ENCODE results near the gene TBC1D32.
"Not testable (repeated sequence)": the region's sequence is repeated elsewhere in the genome, so short reads cannot be mapped to it uniquely, and the experiment has no call there.

Gene TBC1D32, protein sequence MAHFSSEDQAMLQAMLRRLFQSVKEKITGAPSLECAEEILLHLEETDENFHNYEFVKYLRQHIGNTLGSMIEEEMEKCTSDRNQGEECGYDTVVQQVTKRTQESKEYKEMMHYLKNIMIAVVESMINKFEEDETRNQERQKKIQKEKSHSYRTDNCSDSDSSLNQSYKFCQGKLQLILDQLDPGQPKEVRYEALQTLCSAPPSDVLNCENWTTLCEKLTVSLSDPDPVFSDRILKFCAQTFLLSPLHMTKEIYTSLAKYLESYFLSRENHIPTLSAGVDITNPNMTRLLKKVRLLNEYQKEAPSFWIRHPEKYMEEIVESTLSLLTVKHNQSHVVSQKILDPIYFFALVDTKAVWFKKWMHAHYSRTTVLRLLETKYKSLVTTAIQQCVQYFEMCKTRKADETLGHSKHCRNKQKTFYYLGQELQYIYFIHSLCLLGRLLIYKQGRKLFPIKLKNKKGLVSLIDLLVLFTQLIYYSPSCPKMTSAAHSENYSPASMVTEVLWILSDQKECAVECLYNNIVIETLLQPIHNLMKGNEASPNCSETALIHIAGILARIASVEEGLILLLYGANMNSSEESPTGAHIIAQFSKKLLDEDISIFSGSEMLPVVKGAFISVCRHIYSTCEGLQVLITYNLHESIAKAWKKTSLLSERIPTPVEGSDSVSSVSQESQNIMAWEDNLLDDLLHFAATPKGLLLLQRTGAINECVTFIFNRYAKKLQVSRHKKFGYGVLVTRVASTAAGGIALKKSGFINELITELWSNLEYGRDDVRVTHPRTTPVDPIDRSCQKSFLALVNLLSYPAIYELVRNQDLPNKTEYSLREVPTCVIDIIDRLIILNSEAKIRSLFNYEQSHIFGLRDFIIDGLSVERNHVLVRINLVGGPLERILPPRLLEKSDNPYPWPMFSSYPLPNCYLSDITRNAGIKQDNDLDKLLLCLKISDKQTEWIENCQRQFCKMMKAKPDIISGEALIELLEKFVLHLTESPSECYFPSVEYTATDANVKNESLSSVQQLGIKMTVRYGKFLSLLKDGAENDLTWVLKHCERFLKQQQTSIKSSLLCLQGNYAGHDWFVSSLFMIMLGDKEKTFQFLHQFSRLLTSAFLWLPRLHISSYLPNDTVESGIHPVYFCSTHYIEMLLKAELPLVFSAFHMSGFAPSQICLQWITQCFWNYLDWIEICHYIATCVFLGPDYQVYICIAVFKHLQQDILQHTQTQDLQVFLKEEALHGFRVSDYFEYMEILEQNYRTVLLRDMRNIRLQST

DNA sequence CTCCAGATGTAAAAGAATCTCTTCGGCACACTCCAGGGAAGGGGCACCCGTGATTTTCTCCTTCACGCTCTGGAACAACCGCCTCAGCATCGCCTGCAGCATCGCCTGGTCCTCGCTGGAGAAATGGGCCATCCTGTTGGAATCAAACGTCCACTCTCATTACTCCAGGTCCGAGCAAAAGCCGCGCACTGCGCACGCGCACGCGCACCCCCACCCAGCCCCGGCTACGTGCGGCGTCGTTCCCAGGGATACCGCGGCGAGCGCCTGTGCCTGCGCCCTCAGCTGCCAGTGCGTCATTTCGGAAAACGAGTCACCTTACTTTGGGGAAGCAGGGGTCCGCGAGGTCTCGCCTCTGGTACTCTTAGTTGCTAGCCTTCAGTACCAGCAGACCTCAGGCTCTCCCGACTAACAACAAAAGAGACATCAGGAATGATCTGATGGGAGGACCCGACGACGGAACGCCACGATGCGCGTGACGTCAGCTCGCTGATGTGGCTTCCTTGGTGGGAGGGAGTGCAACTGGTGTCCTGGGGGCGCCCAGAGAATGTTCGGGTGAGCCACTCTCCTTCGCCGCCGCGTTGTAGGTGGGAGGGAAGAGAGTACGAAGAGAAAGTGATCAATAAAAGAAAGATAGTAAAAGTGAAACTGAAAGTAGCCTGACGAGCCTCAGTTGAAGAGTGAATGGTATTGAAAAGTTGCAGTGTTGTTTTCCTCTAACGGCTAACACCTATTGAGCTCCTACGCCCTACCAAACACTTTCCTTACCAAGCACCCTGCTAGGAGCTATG is at the start of gene TBC1D32:
TBC1D32 (minus strand) TSS at position 182 of the 788 bp plus-strand sequence; CDS start at position 132, 50 bp downstream.
- DNase-seq (ENCODE audit: low read depth), result peak; percentile 82

DNA sequence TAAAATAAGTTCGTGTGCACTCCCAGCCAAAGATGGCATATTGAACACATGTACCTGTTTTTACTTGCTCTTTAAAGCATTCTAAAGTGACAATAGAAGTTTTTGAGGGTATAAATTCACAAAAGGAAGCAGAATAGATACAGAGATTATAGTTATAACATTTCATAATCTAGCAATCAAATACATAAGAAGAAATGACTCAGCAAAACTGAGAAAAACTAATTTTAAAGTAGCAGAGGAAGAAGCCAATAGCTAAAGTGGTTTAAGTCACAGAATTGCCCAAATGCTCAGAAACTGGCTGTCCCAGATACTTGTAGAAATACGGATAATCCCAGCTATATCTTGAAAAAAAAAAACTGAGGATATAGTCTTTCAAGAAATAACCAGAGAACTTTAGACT is 49.2 kb upstream of the TBC1D32 start:
- DNase-seq (ENCODE audit: low read depth), result no peak

DNA sequence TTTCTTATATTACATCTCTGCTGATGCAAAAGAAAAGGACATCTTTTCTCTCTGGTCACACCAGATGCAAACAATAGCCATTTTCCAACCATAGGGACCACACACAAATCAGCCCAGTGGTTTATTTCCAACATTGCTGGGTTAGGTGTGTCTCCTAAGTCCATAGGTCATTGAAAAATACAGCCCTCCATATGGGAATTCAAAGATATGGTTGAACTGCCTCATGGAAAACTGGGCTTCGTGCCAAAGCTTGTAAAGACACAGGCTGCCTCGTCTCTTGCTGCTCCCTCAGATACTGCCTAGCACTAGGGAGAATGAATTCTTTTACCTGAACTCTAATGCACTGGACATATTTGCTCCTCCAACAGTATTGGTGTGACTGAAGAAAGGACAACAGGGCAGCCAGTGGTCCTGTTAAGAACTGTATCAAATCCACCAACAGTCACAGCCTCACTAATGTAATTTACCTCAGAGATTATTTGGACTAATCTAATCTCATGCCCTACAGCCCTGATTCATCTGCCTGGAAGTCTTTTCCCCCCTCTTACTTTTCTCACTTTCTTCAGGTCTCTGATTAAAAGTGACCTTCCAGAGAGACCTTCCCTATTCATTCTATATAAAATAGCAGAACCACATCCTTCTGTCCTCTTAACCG is 48.3 kb upstream of the TBC1D32 start:
- no peak for DNase-seq (ENCODE audit: low read depth)

DNA sequence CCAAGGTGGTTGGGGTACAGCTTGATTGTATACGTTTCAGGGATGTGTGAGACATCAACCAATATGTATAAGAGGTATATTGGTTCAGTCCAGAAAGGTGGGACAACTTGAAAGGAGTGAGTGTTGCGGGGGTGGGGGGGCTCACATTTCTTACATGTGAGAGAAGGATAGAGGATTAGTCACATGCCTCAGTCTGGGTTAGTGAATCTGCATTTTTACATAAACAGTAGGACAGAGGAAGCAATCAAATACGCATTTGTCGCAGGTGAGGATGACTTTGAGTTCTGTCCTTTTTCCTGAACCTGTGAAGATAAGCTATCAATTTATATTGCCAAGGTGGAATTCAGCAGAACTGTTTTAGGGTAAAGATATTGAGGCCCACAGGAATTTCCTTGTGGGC is 42.1 kb upstream of the TBC1D32 start:
- DNase-seq (ENCODE audit: low read depth), result no peak

DNA sequence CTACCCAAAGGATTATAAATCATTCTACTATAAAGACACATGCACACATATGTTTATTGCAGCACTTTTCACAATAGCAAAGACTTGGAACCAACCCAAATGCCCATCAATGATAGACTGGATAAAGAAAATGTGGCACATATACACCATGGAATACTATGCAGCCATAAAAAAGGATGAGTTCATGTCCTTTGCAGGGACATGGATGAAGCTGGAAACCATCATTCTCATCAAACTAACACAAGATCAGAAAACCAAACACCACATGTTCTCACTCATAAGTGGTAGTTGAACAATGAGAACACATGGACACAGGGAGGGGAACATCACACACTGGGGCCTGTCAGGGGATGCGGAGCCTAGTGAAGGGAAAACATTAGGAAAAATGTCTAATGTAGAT is 39.9 kb upstream of the TBC1D32 start:
- not testable (repeated sequence) for DNase-seq (ENCODE audit: low read depth)

DNA sequence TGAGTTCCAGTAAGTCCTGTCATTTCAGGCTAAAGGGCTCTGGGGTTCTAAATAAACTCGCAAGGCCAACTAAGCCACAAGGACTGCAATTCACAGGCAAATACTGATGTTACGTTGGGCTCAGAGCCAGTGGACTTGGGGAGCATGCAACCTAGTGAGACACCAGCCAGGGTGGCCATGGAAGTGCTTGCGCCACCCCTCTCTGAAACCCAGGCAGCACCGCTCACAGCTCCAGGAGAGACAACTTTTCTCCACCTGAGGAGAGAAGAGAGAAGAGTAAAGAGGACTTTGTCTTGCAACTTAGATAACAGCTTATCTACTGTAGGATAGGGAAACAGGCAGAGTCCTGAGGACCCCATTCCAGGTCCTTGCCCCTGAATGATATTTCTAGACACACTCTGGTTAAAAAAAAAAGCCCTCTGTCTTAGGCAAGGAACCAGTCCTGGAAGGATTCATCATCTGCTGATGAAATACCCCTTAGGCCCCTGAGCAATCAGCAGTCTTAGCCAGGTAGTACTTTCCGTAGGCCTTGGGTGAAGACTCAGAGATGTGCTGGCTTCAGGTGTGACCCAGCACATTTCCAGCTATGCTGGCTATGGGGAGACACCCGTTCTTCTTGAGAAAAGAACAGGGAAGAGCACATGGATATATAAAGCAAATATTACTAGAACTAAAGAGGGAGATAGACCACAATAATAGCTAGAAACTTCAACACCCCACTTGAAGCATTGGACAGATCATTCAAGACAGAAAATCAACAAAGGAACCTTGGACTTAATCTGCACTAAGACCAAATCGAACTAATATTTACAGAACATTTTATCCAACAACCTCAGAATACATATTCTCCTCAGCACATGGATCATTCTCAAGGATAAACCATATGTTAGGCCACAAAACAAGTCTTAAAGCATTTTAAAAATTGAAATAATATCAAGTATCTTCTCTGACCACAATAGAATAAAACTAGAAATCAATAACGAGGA is 31.5 kb upstream of the TBC1D32 start:
- no peak for DNase-seq (ENCODE audit: low read depth)

DNA sequence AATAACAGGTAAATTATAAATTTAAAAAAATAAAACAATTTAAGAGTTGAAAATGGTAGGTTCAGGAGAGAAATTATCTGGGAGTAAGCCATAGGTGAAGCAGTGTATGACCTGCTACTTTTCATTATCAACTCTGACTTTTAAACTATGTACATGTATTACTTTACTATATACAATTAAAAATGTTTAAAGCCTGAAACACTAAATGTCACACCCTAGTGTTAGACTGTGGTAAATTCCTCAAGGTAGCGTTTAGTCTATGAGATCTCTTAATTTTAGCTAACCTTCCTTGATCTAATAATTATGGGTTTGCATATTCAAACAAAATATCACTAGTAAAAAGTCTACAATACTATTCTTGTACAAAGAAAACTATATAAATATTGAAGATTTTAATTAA is 22.3 kb upstream of the TBC1D32 start:
- DNase-seq (ENCODE audit: low read depth), result no peak

DNA sequence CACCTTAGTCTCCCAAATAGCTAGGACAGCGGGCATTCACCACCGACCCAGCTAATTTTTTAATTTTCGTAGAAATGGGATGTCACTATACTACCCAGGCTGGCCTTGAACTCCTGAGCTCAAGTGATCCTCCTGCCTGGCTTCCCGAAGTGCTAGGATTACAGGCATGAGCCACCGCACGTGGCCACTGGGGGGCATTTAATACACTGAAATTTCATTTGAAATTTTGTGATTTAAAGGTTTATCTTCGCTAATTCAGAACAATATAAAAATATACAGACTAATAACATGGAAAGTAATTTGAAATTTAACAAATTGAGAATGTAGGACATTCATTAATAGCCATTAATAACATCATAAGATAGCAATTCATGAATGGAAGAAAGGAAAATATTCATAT is 20.5 kb upstream of the TBC1D32 start:
- DNase-seq (ENCODE audit: low read depth), result no peak

DNA sequence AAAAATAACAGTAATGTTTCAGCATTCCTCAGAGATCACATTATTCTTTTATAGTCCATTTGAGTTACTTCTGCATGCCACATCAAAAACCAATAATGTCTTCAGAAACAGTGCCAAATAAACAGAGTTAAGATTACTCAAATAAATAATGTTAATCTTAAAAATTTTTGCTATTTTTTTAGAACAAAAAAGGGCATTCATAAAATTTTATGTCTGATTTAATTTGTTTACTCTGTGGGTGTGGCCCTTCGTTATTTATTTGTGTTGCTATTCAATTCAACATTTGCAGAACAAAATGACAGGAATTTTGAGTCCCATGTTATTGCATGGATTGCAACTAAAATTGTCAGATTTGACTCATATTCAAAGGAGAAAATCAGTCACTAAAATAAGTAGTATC is 18.7 kb upstream of the TBC1D32 start:
- DNase-seq (ENCODE audit: low read depth), result no peak

DNA sequence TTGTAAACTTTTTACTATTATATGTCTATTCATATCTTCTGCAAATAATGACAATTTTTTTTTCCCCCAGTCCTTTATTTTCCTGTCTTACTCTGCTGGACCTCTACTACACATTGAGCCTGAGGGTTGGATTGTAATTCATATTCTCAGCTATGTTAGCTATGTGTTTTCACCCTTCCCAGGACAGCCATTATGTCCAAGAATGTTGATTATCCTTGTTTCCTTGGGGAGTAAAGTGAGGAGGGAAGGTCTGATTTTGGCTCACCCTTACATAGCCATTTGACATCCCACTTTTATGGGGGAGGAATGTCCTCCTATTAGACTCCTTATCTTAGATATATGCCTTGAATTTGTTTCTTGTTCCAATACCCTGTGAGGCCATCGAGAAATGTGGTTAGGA is 17.6 kb upstream of the TBC1D32 start:
- DNase-seq (ENCODE audit: low read depth), result no peak

DNA sequence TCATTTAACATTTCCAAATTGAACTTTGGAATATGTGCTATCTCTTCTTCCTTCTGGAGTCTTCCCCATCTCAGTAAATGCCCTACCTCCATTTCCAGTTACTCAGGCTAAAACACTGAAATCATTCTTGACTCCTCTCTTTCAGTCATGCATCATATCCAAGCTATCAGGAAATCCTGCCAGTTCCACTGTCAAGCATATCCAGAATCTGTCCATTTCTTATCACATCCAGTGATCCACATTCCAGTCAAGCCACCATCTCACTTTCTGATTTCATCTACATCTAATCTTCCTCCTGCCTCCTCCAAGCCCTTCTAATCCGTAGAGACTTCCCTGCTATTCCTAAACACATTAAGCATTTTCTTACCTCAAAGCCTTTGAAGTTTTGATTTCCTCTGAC is 15.3 kb upstream of the TBC1D32 start:
- DNase-seq (ENCODE audit: low read depth), result no peak

DNA sequence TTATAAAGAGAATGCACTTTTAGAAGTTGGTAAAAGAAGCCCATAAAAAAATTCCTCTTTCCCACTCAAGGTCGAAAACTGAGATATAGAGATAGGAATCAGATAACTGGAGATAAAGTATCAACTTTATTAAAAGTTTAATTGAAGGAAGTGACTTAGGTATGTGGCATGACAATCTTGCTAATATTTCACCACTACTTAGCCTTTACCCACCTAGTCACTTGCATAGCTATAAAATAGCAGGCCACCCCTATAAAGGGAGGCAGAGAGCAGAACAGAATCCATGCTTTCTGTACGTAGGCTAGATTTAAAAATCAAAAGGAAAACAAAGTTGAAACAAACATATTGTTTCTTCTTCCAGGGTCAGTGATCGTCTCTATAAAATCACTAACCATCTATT is 13.2 kb upstream of the TBC1D32 start:
- no peak for DNase-seq (ENCODE audit: low read depth)

DNA sequence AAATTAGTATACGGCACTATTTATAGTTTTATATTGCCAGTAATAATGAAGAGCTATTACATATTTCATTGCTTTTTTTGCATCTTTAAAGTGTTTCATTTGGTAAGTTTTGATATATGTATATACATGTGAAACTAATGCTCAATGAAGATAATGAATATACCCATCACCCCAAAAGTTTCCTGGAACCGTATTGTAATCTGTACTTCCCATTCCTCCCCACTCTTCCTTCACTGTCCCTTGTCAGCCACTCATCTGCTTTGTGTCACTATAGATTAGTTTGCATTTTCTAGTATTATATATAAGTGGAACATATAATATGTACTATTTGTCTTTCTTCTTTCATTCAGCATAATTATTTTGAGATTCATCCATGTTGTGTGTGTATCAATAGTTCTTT is 10.3 kb upstream of the TBC1D32 start:
- DNase-seq (ENCODE audit: low read depth), result no peak

DNA sequence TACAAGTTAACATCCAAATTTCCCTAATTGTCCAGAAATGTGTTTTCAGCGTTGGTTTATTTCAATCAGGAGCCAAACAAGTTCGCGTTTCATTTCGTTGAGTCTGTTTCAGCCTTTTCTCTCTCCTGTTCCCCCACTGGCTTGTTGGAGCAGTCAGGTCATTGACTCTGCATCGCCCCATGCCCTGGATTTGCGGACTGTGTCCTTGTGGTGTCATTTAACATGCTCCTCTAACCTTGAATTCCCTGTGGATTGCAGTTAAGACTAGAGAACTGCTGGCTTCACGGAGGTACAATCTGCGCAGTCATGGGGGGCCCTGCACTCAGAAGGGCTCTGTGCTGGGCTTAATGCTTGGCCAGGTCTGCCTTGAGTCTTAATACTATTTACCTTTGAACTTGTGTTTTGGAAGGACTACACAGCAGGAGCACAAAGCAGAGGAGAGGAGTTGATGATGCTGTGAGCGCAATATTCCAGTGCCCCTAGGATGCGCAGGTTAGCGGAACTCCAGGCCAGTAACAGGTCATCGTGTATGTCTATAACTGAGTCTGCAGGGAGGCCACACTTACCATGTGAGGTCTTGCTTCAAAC is 5.5 kb upstream of the TBC1D32 start:
- DNase-seq (ENCODE audit: low read depth), result no peak

DNA sequence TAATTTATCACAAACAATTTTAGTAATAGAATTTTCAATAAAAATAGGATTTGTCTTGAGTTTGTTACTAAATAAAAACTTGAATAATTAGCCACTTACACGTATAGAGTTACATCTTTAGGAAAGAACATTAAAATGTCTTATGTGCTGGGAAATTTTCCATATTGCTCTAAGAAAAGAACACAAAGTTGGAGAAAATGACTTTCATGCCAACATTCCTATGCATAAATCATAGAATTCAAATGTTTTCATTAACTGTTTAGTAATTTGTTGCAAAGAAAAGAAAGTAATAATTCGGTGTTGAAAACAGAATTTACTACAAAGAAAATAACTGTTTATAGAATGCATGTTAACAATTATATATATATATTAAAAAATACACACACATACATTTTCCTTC is 4.7 kb upstream of the TBC1D32 start:
- DNase-seq (ENCODE audit: low read depth), result no peak

DNA sequence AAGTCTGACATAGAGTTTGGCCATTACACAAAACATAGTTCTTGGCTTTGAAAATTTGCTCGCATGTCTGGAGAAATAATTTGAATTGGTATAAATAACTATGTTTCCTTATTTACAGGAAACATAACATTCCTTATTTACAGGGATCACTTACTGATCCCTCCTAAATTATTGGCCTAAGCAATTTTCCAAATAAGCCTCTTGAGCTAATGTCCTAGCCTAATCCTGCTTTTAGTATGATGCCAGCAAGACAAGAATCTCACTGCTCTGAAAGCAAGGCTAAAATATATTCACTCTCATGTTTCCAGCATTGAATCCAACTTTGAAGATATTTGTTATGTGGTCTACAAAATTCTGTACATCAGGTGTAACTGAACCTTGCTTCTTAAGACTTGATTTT is 4.1 kb upstream of the TBC1D32 start:
- no peak for DNase-seq (ENCODE audit: low read depth)

DNA sequence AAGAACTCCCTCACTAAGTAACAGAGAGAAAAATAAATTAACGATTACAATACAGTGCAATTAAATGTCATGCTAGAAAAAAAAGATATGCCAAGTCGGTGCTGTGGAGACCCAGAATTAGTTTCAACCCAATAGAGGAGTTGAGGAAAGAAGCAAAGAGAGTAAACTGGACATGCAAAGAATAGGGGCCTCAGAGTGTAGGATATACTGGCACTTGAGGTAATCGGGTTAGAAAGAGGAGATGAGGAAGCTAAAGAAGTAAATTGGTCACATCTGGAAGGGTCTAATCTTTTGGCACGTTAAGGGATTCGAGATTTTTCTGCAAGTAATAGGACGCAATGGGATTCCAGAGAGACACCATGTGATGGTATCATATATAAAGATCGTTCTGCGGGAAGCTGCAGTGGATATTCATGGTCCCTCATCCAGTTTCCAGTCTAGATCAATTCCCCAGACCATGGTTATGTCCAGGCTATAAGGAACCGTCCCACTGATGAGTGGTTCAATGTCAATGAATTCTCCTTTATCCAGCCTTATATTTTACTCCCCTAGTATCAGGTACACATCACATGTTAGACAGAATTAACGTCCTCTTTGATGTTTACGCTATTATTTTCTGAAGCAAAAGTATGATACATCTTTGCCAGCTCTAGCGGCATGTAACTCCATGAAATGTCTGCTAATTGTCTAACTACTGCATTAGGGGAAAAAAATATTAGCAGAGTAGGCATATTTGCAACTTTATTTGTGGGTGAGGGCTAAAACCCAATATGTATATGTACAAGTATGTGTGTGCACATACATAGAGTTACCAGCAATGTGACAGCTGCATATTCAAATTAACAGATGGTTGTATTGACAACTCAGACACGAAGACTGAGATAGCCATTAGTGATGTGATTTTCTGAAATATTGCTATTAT is 1.1 kb upstream of the TBC1D32 start:
- DNase-seq (ENCODE audit: low read depth), result no peak

DNA sequence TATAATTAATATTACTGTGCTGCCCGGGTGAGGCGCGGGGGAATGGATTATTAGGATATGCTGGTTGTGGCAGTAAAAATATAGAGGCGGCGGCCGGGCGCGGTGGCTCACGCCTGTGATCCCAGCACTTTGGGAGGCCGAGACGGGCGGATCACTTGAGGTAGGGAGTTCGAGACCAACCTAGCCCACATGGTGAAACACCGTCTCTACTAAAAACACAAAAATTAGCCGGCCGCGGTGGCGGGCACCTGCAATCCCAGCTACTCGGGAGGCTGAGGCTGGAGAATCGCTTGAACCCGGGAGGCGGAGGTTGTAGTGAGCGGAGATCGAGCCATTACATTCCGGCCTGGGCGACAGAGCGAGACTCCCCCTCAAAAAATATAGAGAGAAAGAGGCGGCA is 586 bp downstream of the TBC1D32 start:
- DNase-seq (ENCODE audit: low read depth), result not testable (repeated sequence)
